ENCODE data around the gene TMEM88.

Gene TMEM88

GRCh38 chr17:7883781-7884386 lies 29.0 kb downstream of the TMEM88 start:
- peak overlapping the region; percentile 59 for H3K4me3 ChIP-seq (ENCODE audit: low read length)
- no peak for DNase-seq (ENCODE audit: low read depth)
- TF ChIP-seq, protein P1, sequence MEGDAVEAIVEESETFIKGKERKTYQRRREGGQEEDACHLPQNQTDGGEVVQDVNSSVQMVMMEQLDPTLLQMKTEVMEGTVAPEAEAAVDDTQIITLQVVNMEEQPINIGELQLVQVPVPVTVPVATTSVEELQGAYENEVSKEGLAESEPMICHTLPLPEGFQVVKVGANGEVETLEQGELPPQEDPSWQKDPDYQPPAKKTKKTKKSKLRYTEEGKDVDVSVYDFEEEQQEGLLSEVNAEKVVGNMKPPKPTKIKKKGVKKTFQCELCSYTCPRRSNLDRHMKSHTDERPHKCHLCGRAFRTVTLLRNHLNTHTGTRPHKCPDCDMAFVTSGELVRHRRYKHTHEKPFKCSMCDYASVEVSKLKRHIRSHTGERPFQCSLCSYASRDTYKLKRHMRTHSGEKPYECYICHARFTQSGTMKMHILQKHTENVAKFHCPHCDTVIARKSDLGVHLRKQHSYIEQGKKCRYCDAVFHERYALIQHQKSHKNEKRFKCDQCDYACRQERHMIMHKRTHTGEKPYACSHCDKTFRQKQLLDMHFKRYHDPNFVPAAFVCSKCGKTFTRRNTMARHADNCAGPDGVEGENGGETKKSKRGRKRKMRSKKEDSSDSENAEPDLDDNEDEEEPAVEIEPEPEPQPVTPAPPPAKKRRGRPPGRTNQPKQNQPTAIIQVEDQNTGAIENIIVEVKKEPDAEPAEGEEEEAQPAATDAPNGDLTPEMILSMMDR (conservative IDR thresholded peaks at IDR 0.05; ENCODE audit: low read depth, low read length): no peak

DNA sequence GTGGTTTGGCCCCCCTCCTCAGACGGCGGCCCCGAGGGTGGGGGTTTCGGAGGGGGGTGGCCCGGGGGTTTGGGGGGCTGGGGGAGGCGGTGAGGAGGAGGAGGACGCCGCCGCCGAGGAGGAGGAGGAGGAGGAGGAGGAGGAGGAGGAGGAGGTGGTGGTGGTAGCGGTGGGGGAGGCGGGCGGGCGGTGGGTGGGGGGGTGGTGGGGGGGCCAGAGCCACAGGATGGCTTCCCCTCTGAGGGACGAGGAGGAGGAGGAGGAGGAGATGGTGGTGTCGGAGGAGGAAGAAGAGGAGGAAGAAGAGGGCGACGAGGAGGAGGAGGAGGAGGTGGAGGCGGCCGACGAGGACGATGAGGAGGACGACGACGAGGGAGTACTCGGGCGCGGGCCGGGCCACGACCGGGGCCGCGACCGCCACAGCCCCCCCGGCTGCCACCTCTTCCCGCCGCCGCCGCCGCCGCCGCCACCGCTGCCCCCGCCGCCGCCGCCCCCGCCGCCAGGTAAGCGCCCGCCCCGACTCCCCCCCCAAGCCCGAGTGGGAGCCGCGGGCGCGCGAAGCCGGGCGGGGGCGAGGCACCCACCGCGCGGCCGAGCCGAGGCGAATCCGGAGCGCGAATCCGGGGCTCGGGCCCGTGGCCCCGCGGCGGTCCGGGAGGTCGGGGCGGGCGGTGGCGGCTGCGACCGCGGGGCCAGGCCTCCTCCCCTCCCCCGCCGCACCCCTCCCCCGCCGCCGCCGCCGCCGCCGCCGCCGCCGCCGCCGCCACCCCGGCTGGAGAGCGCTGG lies 29.9 kb downstream of the TMEM88 start:
- DNase-seq (ENCODE audit: low read depth): no peak
- peak overlapping the region; percentile 79 for H3K4me3 ChIP-seq (ENCODE audit: low read length)
- TF ChIP-seq, protein P1 (conservative IDR thresholded peaks at IDR 0.05; ENCODE audit: low read depth, low read length): no peak

DNA sequence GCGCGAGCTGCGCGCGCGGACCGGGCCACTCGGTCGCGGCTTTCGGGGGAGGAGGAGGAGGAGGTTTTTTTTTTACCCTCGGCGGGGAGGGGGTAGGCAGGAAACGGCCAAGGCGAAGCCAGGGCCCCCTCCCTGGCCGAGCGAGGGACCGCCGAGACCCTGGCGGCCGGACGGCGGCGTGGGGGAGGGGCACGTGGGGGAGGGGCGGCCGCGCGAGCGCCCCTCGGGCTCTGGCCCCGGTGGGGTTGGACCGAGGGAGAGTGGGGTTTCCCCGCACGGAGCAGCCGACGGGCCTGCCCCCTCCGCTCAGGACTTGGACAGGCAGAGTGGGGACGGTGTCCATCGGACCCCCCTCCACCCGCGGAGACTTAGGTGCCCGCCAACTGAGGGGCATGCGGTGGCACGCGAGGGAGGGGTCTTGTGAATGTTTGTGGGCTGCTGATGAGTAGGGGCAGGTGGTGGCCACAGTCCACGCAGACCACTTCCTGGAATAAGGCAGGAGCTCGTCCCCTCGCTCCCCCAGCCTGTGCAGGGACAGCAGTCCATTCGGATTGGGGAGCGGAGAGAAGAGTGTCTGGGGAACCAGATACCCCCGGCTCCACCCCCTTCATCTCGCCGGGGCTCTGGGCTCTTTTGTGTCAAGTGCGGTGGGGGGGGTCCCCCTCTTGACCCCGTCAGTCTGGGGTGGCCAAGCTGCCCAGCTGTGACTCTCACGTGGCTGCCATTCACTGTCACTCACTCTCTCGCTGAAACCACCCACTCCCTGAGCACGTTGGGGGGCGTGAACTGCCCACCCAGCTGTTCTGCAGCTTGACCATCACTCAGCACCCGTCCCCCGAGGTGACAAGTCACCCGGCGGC lies 30.7 kb downstream of the TMEM88 start:
- DNase-seq (ENCODE audit: low read depth): no peak
- peak overlapping the region; percentile 79 for H3K4me3 ChIP-seq (ENCODE audit: low read length)

DNA sequence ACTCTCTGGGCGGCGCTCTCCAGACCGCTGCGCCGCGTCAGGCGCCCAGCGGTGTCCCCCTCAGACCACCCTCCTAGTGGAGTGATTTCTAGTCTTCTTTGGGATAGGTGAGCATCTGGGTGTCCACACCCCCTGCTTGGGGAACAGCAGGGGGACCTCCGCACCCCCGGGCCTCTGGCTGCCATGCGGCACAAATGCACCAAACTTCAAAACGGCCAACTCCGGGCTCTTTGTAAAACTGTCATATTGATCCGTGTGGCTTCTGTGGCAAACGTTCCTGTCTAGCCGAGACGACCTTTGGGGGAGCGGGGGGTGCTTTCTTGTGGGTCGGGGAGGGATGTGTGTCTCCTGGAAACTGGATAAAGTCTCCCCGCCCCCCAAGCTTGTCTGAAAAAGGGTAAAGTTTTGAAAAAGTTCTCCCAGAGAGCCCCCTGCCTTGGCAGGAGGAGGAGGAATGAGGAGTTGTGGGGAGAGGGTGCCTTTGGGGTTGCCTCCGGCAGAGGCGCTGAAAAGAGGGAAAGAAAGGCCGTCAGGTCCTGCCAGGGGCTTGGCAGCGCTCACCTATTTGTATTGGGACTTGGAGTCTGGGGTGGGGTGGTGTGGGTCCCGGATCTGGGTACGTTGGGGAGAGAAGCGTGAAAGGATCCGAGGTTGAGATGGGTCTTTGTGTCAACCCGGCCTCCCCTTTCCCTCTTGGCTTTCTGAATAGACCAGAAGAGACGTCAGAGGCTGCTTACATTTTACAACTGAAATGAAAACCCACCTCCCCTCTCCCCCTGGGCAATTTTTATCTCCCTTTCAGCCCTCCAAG lies 31.6 kb downstream of the TMEM88 start:
- peak overlapping the region; percentile 79 for H3K4me3 ChIP-seq (ENCODE audit: low read length)
- TF ChIP-seq, protein P1 (conservative IDR thresholded peaks at IDR 0.05; ENCODE audit: low read depth, low read length): peak; percentile 21
- DNase-seq (ENCODE audit: low read depth): no peak

More for the DNA sequence above, 30.7 kb downstream of the TMEM88 start:
- TF ChIP-seq, protein P1 (conservative IDR thresholded peaks at IDR 0.05; ENCODE audit: low read depth, low read length): no peak

DNA sequence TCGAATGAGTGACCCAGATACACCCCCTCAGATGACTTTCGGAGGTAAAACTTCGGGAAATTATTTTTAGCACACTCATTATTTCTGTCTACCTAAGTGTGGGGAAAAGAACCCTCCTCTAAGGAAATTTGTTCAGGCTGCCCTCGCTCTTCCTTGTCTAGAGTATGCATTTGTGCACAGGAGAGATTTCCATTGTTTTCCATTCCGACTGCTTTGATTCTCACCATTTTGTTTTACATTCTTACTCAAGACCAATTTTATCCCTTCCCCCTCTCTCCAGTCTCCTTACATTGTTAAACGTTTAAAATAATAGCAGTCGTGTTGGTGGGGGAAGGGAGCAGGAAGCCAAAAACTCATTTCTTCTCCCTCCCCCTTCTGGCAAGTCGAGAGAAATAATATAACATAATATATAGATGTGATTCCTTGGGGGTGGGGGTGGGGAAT lies 32.2 kb downstream of the TMEM88 start:
- no peak for DNase-seq (ENCODE audit: low read depth)

More for the DNA sequence above, 32.2 kb downstream of the TMEM88 start:
- peak overlapping the region; percentile 79 for H3K4me3 ChIP-seq (ENCODE audit: low read length)
- TF ChIP-seq, protein P1 (conservative IDR thresholded peaks at IDR 0.05; ENCODE audit: low read depth, low read length): peak; percentile 14
